Activated gamma-delta T cell (primary cell): Measurements from ENCODE around the gene DDB1.

ENCODE experiments used
- DNase-seq: peaks from one replicate; lab custom pipeline; 2025; lab: John Stamatoyannopoulos, UW

DDB1 gene

DNA sequence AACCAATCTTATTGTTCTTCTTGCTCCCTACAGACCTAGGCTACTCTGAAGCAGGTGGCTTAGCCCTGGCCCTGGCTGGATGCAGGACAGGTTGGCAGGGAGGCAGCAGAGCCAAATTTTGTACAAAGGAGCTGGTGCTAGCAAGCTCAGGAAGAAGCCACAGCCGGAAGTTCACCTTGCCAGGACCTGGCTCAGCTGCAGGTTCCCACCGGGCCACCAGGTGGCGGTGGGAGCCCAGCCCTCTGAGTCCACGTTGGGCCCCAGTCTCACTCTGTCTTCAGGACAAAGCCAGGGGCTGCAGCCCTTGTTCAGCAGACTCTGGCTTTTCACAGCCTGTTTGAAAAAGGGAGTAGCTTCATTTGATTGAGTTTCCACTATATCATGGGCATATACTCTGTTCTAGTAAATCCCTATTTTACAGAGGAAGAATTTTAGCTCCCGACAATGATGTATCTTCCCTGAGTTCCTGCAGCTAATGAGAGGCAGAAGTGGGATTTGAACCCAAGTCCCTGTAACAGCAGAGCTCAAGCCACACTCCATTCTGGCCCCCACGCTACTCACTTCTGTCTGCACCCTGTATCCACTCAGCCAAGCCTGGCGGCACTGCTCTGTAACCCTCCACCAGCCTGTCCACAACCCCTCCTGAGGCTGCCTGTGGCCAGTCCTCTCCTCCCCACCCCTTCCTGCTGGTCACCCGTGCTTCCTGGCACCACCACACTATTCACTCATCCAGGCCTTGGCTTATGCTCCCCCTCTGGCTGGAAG, 3.4 kb upstream of the DDB1 start:
- peak; percentile 51 for DNase-seq

DNA sequence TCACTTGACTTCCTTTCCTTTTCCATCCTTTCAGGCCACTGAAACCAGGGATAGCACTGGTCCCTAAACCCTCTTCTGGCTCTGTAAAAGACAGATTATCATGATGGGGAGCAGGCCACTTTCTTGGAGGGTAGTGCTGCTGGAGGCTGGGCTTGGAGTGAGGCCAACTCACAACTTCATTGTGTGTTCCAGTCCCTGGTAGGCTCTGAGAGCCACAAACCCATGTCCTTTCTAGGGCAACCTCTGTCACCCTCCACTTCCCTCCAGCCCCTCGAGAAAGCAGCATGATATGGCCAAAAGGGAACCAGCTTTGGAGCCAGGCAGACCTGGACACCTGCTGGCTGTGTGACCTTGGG, 2.4 kb upstream of the DDB1 start:
- DNase-seq, result no peak

- DNase-seq, result no peak
These were observed 1.8 kb upstream of the DDB1 start for GRCh38 chr11:61334434-61335354.

- no peak for DNase-seq
These were observed 887 bp upstream of the DDB1 start for GRCh38 chr11:61333550-61334433.

GRCh38 chr11:61332281-61332796, 566 bp downstream of the DDB1 start:
- no peak for DNase-seq

DNA sequence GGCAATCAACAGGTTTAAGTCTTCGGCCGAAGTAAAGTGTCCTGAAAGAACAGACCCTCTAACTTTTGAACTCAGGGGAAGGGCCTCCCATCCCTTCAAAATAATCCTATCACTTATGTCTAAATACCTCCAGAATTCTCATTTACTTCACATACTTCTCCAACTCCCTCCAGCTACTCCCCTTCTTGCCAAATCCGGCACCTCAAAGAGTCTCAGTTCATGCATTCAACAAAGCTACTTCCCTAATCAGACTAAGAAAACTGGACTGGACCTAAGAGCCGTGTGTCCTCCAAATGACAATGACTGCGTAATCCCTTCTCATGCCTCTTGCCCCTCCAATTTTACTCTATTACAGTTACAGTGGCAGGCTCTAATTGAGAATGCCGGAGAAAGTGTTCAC, 1.3 kb downstream of the DDB1 start:
- no peak for DNase-seq

DNA sequence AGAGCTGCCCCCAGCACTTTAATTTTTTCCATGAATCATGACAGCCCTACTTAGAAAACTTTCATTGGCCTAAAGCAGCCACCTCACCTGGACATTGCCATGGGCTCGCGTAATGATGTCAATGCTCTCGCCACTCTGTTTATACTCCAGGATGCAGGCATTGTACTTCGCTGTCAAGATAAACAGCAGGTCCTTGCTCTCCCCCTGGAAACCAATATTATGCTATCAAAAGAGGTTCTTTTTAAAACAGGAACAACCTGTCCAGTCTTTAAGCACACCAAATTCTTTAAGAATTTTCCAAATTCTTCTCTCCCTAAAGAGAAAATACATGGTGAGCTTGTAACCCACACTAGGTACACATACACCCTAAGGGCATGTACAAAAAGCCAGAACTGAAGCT, 3.0 kb downstream of the DDB1 start:
- no peak for DNase-seq

DNA sequence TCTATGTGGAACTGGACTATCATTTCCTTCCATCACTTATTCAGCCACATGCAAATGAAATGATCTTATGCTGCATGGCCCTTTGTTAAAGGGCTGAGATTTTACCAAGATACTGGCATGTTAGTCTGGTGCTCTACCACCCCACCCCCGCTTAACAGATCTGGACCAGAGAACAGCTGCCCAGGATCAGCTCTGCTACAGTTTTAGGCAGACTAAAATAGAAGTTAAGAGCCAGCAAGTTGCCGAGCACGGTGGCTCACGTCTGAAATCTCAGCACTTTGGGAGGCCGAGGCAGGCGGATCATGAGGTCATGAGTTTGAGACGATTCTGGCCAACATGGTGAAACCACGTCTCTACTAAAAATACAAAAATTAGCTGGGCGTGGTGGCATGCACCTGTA, 4.6 kb downstream of the DDB1 start:
- no peak for DNase-seq

GRCh38 chr11:61327669-61328071, 5.2 kb downstream of the DDB1 start:
- no peak for DNase-seq

- DNase-seq, result no peak
These were observed 7.1 kb downstream of the DDB1 start for GRCh38 chr11:61325649-61326414.

DNA sequence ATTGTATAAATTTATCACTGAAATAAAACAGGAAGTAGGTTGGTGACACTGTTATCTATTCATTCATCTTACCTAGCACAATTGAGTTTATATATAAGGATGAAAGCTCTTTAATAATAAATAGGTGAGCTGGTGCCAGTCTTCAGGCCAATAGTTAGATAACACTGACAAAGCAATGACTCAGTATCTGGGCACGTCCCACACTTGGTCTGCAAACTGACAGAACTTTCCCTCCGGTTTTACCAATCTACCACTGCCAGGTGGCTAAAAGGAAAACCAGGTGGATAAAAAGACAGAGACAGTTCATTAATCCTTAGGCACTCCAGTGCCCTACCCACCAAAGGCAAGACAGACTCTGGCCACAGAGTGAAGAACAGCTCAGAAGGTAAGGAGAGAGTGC, 17.6 kb downstream of the DDB1 start:
- DNase-seq, result no peak

DNA sequence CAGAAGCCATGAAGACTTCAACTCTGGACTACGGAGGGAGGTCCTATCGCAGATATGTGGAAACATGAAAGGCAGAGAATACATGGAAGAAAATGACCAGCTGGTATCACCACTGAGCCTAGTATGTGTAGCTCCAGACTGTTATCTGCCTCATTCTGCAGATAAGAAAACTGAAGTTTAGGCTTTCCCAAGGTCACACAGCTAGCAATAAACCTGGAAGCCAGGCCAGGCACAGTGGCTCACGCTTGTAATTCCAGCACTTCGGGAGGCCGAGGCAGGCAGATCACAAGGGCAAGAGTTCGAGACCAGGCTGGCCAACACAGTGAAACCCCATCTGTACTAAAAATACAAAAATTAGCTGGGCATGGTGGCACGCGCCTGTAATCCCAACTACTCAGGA, 22.2 kb downstream of the DDB1 start:
- DNase-seq, result no peak

GRCh38 chr11:61309739-61310138, 23.2 kb downstream of the DDB1 start:
- DNase-seq, result no peak

DNA sequence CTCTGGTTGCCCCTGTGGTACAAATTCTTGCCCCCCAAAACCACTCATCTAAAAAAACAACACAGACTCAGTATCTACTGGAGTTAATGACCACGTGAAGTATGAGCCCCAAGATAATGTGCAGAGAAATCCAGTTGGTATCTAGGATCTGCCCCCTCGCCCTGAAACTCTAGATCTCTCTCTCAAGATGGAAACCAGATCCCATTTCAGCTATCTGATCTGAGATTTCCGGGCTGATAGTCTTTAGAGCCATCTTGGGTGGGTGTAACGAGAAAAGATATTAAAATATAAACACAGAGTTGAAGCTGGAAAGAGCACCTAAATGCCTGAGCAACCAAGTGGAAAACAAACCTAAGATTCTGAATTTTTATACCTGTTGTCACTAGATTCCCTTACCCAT, 23.8 kb downstream of the DDB1 start:
- DNase-seq, result no peak

DNA sequence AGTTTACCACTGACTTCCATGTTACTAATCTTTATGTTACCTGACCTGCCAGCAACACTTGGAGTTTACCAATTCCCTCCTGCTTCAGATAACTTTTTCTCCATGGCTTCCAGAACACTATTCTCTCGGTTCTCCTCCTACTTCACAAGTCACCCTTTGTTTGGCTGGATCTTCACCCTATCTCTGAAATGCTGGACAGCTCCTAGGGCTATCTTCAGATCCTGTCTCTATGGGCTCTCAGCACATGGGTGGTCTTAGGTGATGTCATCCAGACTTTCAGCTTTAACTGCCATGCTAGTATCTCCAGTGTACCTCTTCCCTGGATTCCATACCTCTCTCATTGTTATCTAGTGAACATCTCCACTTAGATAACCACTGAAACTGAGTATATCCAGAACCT, 25.6 kb downstream of the DDB1 start:
- DNase-seq, result no peak

DNA sequence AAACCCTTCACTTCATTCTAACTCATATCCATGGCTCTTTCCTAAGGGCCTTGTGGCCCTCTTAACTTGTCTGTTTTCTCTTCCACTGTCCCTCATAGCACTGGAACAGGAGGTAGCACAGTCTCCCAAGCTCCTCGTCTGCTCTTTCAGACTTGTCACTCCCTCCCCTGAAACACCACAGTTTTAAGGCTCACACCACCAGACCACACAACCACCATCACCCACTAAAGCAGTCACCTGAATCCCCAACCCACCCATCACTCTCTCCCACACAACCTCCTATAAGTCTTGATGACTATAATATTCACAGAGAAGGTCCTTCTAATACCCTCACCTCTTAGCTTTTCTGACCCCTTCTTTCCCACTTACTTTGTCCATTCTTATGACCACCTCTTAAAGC, 26.7 kb downstream of the DDB1 start:
- no peak for DNase-seq

DNA sequence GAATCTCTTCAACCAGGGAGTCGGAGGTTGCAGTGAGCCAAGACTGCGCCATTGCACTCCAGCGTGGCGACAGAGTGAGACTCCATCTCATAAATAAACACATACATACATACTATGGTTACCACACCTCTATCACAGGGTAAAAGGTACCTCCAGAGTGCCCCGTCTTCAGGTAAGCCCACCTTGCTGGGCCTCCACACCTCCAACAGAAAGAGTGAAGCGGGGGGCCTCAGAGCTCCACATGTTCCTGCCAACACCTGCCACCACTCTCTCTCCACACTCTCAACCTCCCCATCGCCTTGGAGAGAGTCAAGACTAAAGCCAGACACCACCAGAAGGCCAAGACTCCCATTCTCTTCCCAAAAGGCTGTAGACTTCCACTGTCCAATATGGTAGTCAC, 27.5 kb downstream of the DDB1 start:
- DNase-seq, result no peak

GRCh38 chr11:61303725-61304124, 29.2 kb downstream of the DDB1 start:
- DNase-seq, result no peak

DNA sequence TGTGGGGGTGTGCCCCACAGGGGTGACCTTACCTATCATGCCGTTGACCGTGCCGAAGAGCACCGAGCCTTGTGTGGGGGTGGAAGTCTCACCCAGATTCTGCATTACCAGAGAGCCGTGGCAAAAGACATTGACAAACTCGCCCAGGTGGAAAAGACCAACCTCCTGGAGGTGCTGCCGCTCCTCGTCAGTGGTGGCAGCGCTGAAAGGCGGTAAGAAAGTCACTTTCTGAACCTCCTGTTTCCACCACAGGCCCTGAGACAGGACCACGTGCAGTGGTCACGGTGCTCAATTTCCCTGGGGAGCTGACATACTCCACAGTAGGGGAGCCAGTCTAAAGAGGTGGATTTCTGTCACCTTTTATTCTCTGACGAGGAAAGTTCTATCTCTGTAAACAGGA, 30.4 kb downstream of the DDB1 start:
- DNase-seq, result no peak

DNA sequence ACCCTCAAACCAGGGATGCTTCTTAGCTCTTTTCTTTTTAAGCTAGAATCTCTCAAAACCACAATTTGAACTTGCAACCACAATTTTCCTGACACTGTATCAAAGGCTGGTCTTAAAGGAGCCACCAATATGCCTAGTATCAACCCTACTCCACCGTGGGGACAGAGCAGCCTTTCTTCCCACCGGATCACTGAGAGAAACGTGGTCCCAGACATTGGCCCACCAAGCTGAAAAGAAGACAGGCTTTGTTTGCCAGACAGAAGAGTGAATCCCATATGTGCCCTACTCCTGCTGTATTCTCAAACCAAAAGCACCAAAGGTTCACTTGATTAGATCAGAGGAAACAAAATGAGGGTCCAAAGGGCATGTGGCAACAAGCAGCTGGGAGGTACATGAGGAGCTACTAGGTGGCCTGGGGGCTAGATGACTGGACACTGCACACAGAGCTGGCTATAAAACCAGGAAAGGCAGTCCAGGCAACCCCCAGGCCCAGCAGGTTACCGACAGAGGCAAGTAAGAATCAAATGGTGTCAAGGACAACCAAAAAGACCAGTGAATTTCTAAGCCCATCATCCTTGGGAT, 34.2 kb downstream of the DDB1 start:
- no peak for DNase-seq

GRCh38 chr11:61297746-61298145, 35.2 kb downstream of the DDB1 start:
- DNase-seq, result no peak
